OCI-LY1 (cell line): ENCODE measurements around the gene RIOK1.

Experiments used
- CTCF ChIP-seq: fragments of 200-600 bp; sonication (generic), shearing (Covaris generic); IDR thresholded peaks from 2 replicates; pipeline ENCODE4 v1.5.1; 2017; ENCODE audit warnings: mild to moderate bottlenecking, antibody characterized with exemption, low read length, moderate library complexity, mixed read lengths
- EZH2 ChIP-seq: fragments of 200-600 bp; sonication (generic), shearing (Covaris generic); IDR thresholded peaks from 2 replicates; pipeline ENCODE4 v1.8.0; 2017; ENCODE audit warnings: borderline replicate concordance, mixed run types, mild to moderate bottlenecking, antibody characterized with exemption, low read length, moderate library complexity, mixed read lengths

GRCh38 chr6:7425808-7426190 is 36.2 kb downstream of the RIOK1 start:
- no peak for TF ChIP-seq CTCF
- no peak for TF ChIP-seq EZH2
